ENCODE measurements around the gene MYO15B. TPM values are rescaled to one million over a fixed set of nuclear protein-coding genes. Genes with fewer than 3 reads are reported as not detected.
A peak's percentile ranks its signal among the peaks of the same experiment; 100 is the strongest.

The MYO15B gene
- total RNA-seq, 1 experiment from 2014 or later, result 2.9 TPM

DNA sequence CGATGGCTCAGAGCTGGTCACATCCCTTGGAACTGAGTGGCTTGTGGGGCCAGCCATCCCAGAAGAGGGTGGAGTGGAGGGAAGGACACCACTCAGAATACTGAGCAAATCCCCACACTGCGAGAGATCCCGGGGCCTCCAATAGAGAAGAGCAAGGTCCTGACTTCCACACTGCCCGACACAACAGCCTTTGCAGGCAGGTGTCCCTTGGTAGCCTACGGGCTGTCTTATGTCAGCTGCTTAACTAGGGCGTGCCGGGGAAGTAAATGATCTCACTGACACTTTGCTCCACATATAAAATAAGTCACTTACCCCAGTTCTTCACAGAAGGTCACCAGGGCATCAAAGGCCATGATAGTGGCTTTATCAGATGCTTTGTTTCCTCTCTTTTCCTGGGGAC, 63.3 kb downstream of the MYO15B start:
- DNase-seq (ENCODE audit: extremely low read depth, low read depth), result no peak

DNA sequence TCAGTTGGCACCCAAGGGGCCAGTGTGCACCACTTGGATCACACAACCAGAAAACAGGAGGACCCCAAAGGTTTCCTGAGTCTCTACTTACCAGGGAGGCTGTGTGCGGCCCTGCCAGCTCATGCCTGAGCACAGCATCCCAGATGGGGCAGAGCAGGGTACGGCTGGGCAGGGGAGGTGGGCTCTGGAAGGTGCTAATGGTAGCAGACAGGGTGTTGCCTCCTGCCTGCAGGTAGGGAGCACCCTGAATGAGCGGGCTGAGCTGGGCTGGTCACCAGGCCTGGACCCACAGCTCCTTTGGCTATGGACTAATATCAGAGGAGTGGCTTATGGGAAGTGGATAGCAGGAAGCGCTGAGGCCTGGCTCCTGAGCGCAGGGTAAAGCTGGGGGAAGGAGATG, 64.7 kb downstream of the MYO15B start:
- no peak for DNase-seq (ENCODE audit: extremely low read depth, low read depth)

DNA sequence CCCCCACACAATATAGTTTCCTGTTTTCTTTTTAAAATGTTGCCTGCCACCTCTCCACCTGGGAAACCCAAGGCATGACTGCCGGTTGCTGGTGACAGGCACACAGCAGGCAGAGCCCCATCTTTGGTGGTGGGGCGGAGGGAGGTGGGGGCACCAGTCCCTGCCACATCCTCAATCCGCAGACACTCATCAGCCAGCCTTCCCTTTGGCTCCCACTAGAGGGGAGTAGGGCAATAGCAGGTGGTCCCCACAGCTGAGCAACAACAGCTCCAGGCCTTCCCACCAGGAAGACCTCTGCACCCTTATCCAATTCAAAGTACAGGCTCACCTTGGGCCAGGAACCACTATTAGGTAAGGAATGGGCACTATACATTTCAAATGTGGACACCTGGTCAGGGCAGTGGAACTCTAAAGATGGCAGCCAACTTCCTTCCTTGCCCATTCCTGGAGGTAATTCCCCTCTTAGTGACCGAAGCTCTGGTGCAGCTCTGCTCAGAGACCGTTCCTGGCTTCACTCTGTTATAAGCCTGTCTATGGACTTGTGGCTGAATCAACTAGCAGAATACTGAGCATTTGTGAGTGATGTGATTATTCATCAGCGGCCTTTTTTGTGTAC, 65.4 kb downstream of the MYO15B start:
- peak; percentile 26 for DNase-seq (ENCODE audit: extremely low read depth, low read depth)

DNA sequence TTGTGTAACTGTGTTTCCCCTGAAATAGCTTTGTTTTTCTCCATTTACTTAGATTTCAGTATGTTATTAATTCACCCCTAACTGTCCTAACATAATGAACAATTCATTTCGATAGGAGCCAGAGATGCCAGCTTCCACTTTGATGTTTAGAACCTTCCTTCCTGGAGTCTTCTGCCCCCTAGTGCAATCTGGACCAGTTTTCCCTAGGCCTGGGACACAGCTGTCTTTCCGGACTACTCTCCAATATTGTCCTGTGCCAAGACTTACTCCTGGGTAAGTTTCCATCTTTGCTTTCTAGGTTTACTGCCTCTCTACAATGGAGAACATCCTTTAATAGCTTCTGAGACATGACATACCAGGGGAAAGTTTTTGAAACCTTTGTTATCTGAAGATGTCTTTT, 66.6 kb downstream of the MYO15B start:
- DNase-seq (ENCODE audit: extremely low read depth, low read depth), result no peak

DNA sequence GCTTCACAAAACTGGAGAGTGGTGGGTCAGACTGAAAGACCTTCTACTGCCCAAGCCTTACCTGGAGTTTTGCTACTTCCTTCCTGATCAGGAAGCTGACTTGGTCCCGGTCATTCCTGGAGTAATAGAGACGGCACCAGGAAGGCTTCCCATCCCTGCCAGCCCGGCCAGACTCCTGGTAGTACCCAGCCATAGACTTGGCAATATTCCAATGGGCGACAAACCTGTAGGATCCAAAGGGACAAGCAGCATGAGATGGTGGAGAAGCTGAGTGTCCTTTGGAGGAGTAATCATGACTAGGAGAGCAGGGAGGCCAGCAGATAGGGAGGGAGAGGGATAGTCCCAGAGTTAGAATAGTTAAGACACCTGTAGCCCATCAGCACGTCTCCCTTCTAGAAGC, 70.6 kb downstream of the MYO15B start:
- no peak for DNase-seq (ENCODE audit: extremely low read depth, low read depth)

DNA sequence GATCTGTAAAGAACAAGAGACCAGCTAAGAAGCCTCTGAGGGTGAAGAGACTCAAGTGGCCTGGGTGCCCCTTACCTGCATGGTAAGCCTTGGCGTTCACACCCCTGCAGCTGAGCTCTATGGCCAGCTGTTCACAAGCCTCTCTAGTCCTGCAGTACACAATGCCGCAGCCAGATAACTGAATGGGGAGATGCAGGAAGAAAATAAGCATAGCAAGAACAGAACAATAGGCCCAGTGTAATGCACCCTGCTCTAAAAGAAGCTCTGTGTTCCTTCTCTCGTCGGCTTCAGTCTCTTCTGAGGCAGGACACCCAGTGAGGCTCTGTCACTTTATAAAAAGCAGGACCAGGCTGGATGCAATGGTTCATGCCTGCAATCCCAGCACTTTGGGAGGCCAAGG, 73.9 kb downstream of the MYO15B start:
- DNase-seq (ENCODE audit: extremely low read depth, low read depth), result no peak

DNA sequence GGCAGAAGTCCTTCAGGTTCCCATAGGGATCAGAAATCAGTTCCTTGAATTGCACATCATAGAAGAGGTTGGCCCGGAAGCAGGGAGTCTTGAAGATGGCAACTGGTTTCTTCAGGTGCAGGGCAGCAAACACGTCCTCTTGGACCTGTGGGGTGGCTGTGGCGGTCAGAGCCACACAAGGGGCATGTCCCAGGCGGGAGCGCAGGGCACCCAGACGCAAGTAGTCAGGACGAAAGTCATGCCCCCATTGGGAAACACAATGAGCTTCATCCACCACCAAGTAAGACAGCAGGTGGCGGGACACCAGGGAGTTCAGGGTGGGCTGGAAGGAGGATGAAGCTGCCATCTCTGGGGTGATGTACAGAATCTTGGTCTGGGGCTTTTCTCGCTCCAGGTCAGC, 74.9 kb downstream of the MYO15B start:
- no peak for DNase-seq (ENCODE audit: extremely low read depth, low read depth)

DNA sequence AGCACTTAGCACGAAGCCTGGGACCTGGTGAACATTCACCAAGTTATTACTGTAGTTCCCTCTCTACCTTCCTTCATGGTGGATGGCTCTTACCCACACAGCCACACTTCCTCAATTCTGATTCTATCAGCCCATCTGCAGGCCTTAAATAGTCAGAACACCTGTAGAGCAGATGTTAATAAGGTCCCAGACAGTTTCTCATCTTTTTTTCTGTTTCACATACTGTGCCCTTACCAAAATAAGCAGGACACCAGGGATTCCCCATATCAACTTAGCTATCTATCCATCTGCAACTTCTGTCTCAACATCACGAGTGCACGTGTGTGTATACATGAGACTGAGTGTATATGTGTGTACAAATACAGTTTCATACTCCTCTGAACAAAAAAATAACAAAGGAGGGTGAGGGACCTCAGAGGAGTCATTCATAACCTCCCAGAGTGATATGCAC, 76.5 kb downstream of the MYO15B start:
- no peak for DNase-seq (ENCODE audit: extremely low read depth, low read depth)

DNA sequence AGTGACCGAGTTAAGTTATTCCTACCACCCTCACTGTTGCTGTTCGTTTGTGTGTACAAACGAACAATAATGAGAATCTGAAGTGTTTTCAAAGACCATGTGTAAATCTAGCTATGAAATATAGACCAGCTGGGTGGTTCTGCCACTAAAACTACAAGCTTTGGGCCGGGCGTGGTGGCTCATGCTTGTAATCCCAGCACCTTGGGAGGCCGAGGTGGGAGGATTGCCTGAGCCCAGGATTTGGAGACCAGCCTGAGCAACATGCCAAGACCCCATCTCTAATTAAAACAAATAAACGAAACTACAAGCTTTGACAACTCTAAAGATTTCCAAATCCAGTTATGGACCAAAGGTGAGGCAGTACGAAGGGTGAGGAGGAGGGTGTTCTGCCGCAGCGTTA, 78.4 kb downstream of the MYO15B start:
- DNase-seq (ENCODE audit: extremely low read depth, low read depth), result no peak

DNA sequence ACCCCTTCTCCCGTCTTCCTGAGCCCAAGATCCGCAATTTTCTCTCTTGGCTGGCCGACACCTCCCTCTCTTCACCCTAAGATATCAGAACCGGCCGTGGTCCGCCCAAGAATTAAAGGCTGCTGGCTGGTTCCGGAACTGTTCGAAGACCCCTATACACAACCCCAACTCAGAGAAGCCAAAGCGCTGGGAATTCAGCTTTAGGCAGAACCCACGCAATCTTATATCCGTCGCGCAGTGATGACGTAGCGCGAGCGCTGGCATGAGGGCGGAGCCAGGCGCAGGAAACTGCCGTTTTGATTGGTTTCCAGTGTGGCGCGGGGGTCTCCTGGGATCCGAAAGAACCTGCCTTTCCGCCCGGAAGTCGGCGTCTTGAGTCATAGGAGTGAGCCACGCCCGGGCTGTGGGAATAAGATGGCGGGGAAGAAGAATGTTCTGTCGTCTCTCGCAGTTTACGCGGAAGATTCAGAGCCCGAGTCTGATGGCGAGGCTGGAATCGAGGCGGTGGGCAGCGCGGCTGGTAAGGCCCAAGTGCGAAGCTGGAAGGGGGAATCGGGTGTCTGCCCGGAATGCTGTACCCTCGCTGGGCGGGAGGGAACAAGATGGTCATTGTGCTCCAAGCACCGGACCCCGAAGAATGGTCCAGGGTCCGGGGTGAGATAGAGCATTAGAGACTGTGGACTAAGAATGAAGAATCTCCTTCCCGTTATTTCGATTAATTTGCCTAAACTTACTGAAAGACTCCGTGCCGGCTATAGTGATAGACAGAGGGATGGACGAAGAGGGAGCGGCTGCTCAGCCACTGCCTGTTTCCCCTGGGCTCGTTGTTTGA, 79.6 kb downstream of the MYO15B start, which contains the start of the genes RECQL5 and SAP30BP:
Gene RECQL5 (minus strand): TSS at position 196 of the 832 bp plus-strand sequence. CDS start 597 bp downstream, outside the sequence.
Gene SAP30BP (plus strand): TSS at position 380 of the 832 bp plus-strand sequence. CDS start 35 bp downstream, at position 415.
- peak; percentile 99 for DNase-seq (ENCODE audit: extremely low read depth, low read depth)

DNA sequence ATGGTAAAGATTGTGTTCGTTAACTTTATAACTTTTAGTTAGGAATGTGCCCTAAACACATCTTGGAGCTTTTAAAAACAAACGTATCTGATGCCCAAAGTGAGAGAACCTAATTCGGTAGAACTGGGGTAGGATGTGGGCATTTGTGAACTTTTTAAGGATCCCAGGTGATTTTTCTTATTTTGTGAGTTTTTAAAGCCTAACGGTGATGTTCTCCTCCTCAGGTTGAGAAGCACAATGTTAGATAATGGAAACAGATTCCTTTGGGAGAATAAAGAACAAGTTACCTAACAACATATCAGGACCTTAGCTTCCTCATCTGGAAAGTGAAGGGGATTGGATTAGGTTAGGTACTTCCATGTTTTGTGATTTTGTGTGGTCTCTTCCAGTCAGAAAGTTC, 80.2 kb downstream of the MYO15B start:
- DNase-seq (ENCODE audit: extremely low read depth, low read depth), result no peak

DNA sequence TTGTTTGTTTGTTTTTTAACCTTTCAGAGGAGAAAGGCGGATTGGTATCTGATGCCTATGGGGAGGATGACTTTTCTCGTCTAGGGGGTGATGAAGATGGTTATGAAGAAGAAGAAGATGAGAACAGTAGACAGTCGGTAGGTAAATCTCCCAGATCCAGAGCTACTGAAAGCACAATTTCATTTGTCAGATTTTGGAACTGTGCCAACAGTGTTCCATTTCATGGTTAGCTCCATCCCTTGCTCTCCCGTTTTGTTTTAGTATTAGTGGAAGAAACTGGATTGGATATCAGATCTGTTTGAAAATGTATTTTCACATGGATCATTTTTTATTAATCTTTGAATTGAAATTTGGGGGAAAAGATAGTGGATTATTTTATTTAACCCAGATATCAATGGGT, 80.9 kb downstream of the MYO15B start:
- no peak for DNase-seq (ENCODE audit: extremely low read depth, low read depth)

DNA sequence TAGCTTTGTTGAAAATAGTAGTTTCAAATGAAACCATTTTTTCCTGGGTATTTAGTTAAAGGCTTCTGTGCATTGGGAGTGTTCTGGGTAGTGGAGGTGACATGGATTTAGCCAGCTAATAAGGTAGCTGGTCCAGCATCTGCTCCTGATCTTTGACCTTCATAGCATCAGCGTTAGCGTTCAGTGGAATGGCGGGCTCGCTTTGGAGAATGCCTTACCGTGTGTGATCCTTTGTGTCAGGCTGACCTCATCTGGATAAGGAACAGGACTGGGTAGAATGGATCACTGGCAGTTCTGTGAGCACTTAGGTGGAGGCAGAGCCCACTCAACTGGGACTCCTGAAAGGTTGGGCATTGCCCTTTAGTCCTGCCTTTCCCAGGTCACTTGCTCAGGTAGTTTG, 83.3 kb downstream of the MYO15B start:
- DNase-seq (ENCODE audit: extremely low read depth, low read depth), result no peak

DNA sequence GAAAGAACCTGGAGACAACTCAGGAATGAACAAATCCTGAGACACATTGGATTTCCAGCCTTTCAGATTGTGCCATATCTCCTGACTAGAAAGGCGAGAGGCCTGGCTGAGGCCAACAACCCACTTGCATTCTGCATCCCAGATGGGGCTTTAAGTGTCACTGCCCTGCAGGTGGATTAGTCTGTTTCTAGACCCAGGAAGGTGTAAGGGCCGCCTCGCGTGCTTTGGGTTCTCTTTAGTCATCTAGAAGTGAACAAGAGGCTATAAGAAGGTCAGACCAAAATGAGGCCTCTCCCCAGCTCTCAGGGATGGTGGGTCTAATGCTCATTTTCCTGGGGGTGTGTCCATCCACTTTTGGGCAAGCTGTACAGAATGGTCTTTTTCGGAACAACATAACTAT, 84.4 kb downstream of the MYO15B start:
- no peak for DNase-seq (ENCODE audit: extremely low read depth, low read depth)

DNA sequence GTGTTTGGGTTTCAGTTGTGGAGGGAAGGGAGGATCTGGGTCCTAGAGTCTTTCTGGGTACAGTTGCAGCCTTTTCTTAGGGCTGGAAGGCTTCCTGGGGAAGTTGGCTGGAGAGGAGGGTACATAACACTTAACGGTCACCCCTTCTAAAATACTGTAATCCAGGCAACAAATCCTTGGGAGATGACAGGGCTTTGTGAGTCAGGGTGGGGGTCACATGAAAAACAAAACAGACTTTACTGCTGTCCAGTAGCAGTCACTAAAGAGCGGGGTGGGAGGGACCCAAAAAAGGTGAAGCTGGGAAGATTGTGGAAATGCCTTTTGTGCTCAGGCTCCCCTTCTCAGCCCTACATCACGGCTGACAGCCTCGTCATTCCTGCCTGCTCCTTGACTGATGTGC, 85.9 kb downstream of the MYO15B start:
- DNase-seq (ENCODE audit: extremely low read depth, low read depth), result no peak

Other genes starting within 250 kb of the MYO15B start
- gene GRB2, start 182.1 kb upstream of the MYO15B start, total RNA-seq (2014; rRNA removed; shearing (Covaris generic)), result 92.0 and 95.9 TPM in 2 replicates
- gene TMEM94, start 131.2 kb upstream of the MYO15B start, total RNA-seq (2014; rRNA removed; shearing (Covaris generic)), result 39.8 and 49.8 TPM in 2 replicates
- gene CASKIN2, start 72.3 kb upstream of the MYO15B start, total RNA-seq (2014; rRNA removed; shearing (Covaris generic)), result 4.8 and 6.0 TPM in 2 replicates
- 17.3 and 27.2 TPM in 2 replicates for gene TSEN54, start 71.3 kb upstream of the MYO15B start, total RNA-seq (2014; rRNA removed; shearing (Covaris generic))
- gene LLGL2, start 62.1 kb upstream of the MYO15B start, total RNA-seq (2014; rRNA removed; shearing (Covaris generic)), result 8.8 and 9.2 TPM in 2 replicates
- 0.02 TPM in 1 of 2 replicates, not detected in the other for gene SMIM5, start 45.6 kb downstream of the MYO15B start, total RNA-seq (2014; rRNA removed; shearing (Covaris generic))
- gene RECQL5, start 79.4 kb downstream of the MYO15B start, total RNA-seq (2014; rRNA removed; shearing (Covaris generic)), result 23.5 and 25.5 TPM in 2 replicates
- 57.3 and 62.1 TPM in 2 replicates for gene SAP30BP, start 79.5 kb downstream of the MYO15B start, total RNA-seq (2014; rRNA removed; shearing (Covaris generic))
- 14.5 and 18.0 TPM in 2 replicates for gene ITGB4, start 133.7 kb downstream of the MYO15B start, total RNA-seq (2014; rRNA removed; shearing (Covaris generic))
- 21.6 and 23.1 TPM in 2 replicates for gene GALK1, start 177.4 kb downstream of the MYO15B start, total RNA-seq (2014; rRNA removed; shearing (Covaris generic))
- gene UNK, start 197.0 kb downstream of the MYO15B start, total RNA-seq (2014; rRNA removed; shearing (Covaris generic)), result 25.8 and 33.8 TPM in 2 replicates